GM19328 (cell line): Measurements from ENCODE around the gene ARHGAP24.
"Not testable (repeated sequence)": the region's sequence is repeated elsewhere in the genome, so short reads cannot be mapped to it uniquely, and the experiment has no call there.

ENCODE experiments used
- ATAC-seq: cut with Tn5 transposase; IDR thresholded peaks from one replicate; pipeline ENCODE4 v1.9.1; 2021; ENCODE audit warnings: mild to moderate bottlenecking, moderate library complexity; ENCODE audit not compliant: unreplicated experiment

Gene ARHGAP24

GRCh38 chr4:85884251-85884650 is 409.3 kb downstream of the ARHGAP24 start:
- ATAC-seq, result no peak

- no peak for ATAC-seq
Observed at GRCh38 chr4:85886665-85887064, 411.7 kb downstream of the ARHGAP24 start.

GRCh38 chr4:85889314-85889713 is 414.4 kb downstream of the ARHGAP24 start:
- ATAC-seq, result no peak

GRCh38 chr4:85895755-85896154 is 420.8 kb downstream of the ARHGAP24 start:
- ATAC-seq, result no peak

GRCh38 chr4:85898231-85898630 is 423.3 kb downstream of the ARHGAP24 start:
- no peak for ATAC-seq

GRCh38 chr4:85901500-85901899 is 426.6 kb downstream of the ARHGAP24 start:
- ATAC-seq, result no peak

GRCh38 chr4:85902647-85903046 is 427.7 kb downstream of the ARHGAP24 start:
- ATAC-seq, result not testable (repeated sequence)

- no peak for ATAC-seq
Observed at GRCh38 chr4:85905761-85906160, 430.8 kb downstream of the ARHGAP24 start.

GRCh38 chr4:85907001-85907400 is 432.1 kb downstream of the ARHGAP24 start:
- ATAC-seq, result no peak

GRCh38 chr4:85909851-85910250 is 434.9 kb downstream of the ARHGAP24 start:
- no peak for ATAC-seq

GRCh38 chr4:85910985-85911384 is 436.0 kb downstream of the ARHGAP24 start:
- no peak for ATAC-seq

- ATAC-seq, result no peak
Observed at GRCh38 chr4:85913931-85914694, 439.2 kb downstream of the ARHGAP24 start.

- ATAC-seq, result not testable (repeated sequence)
Observed at GRCh38 chr4:85915570-85915969, 440.6 kb downstream of the ARHGAP24 start.

- ATAC-seq, result no peak
Observed at GRCh38 chr4:85919200-85919887, 444.4 kb downstream of the ARHGAP24 start.

GRCh38 chr4:85925071-85925470 is 450.1 kb downstream of the ARHGAP24 start:
- no peak for ATAC-seq

- ATAC-seq, result no peak
Observed at GRCh38 chr4:85928775-85929591, 454.0 kb downstream of the ARHGAP24 start.

- no peak for ATAC-seq
Observed at GRCh38 chr4:85929961-85930665, 455.2 kb downstream of the ARHGAP24 start.

GRCh38 chr4:85932500-85933290 is 457.7 kb downstream of the ARHGAP24 start:
- ATAC-seq, result no peak

GRCh38 chr4:85933291-85933640 is 458.3 kb downstream of the ARHGAP24 start:
- ATAC-seq, result no peak

GRCh38 chr4:85937507-85937906 is 462.6 kb downstream of the ARHGAP24 start:
- no peak for ATAC-seq
